GM12892 (cell line): ENCODE data around the gene SLC66A2.

Source experiments
- POLR2A ChIP-seq: IDR thresholded peaks from 2 replicates; pipeline ENCODE4 v1.6.1; 2011; ENCODE audit warnings: low read depth, low read length, control low read depth
- POLR2AphosphoS5 ChIP-seq: IDR thresholded peaks from 2 replicates; pipeline ENCODE4 v1.6.1; 2011; ENCODE audit warnings: low read depth, low read length, control low read depth
- TAF1 ChIP-seq: IDR thresholded peaks from 2 replicates; pipeline ENCODE4 v1.6.1; 2011; ENCODE audit warnings: low read depth, mild to moderate bottlenecking, control low read depth, low read length, borderline replicate concordance

- TF ChIP-seq POLR2AphosphoS5 (no peak), POLR2A (no peak), TAF1 (no peak)
These were observed 72.6 kb downstream of the SLC66A2 start for GRCh38 chr18:79878741-79879378.
